HepG2 (cell line): ENCODE measurements around the gene ARL10. TPM values are rescaled to one million over a fixed set of nuclear protein-coding genes. Genes with fewer than 3 reads are reported as not detected.
A peak's percentile ranks its signal among the peaks of the same experiment; 100 is the strongest.

Source experiments
- CBX1 ChIP-seq: IDR thresholded peaks from one replicate; pipeline ENCODE4 v1.6.1; 2016; ENCODE audit warnings: antibody characterized with exemption, low read depth
- EHMT2 ChIP-seq: fragments of 200-600 bp; sonication (generic); IDR thresholded peaks from 2 replicates; pipeline ENCODE4 v1.7.0; 2017; ENCODE audit warnings: antibody characterized with exemption, low read depth, low read length, borderline replicate concordance
- GTF2F1 ChIP-seq: fragments of 150-350 bp; IDR thresholded peaks from 2 replicates; pipeline ENCODE4 v1.6.1; 2014; ENCODE audit warnings: low read length
- HNRNPUL1 ChIP-seq: fragments of 200-400 bp; formaldehyde crosslinking; IDR thresholded peaks from 2 replicates; pipeline ENCODE4 v1.6.1; 2017; ENCODE audit warnings: low read depth, mild to moderate bottlenecking, low read length, moderate library complexity
- MIER3 ChIP-seq: IDR thresholded peaks from 2 replicates; pipeline ENCODE4 v1.6.1; 2016; ENCODE audit warnings: missing compliant biosample characterization, borderline replicate concordance
- MTF2 ChIP-seq: sonication (generic); formaldehyde crosslinking; IDR thresholded peaks from 2 replicates; pipeline ENCODE4 v1.5.0; 2020; ENCODE audit warnings: missing genetic modification reagents, borderline replicate concordance
- MXD4 ChIP-seq: IDR thresholded peaks from 2 replicates; pipeline ENCODE4 v1.6.1; 2016; ENCODE audit warnings: mild to moderate bottlenecking, missing biosample characterization, missing genetic modification reagents
- SIN3B ChIP-seq: fragments of 150-350 bp; IDR thresholded peaks from 2 replicates; pipeline ENCODE4 v1.6.1; 2014; ENCODE audit warnings: low read length
- TCF12 ChIP-seq, 2 experiments: fragments of 450-650 bp in 1 of 2; sonication (generic) in 1 of 2; formaldehyde crosslinking in 1 of 2; IDR thresholded peaks; 2 replicates each; pipeline versions ENCODE4 v1.6.1 to v1.8.0; 2017 to 2022; ENCODE audit warnings: antibody characterized with exemption in 1 of 2, mild to moderate bottlenecking in 1 of 2, missing genetic modification reagents in 1 of 2, moderate library complexity in 1 of 2
- ZNF496 ChIP-seq: sonication (generic); formaldehyde crosslinking; IDR thresholded peaks from 2 replicates; pipeline ENCODE4 v1.8.1; 2023; ENCODE audit warnings: mild to moderate bottlenecking, moderate library complexity, missing genetic modification reagents; ENCODE audit not compliant: insufficient replicate concordance
- ZNF577 ChIP-seq: sonication (generic); formaldehyde crosslinking; IDR thresholded peaks from 2 replicates; pipeline ENCODE4 v1.4.0; 2020; ENCODE audit warnings: mild to moderate bottlenecking, low read depth, missing genetic modification reagents, borderline replicate concordance
- polyA plus RNA-seq, 8 experiments: library from polyadenylated mRNA; depleted of rRNA in 3 of 8; stranded (reverse) in 7 of 8; unstranded in 1 of 8; fragments of >200 nt; fragmentation: Illumina TruSeq in 4 of 8; extraction: Trizol in 4 of 8; gene quantifications; 2 replicates each; pipeline versions ENCODE4 v1.2.1 to v1.2.3, GENCODE V29; 2011 to 2016; ENCODE audit warnings: low read depth in 4 of 8, missing spikeins in 1 of 8, mixed read lengths in 1 of 8; ENCODE audit not compliant: insufficient read depth in 1 of 8
- total RNA-seq, 5 experiments: library from RNA; depleted of rRNA; stranded (reverse); fragments of >200 nt; fragmentation: Illumina TruSeq; extraction: Trizol; gene quantifications; 2 replicates each; pipeline ENCODE4 v1.2.3, GENCODE V29; 2016; ENCODE audit warnings: low read depth in 1 of 5
- TF ChIP-seq, protein P1 (sequence below): IDR thresholded peaks from 2 replicates; pipeline ENCODE4 v1.6.1; 2016; ENCODE audit warnings: control low read depth
- TF ChIP-seq, protein P2 (sequence below): sonication (generic); formaldehyde crosslinking; IDR thresholded peaks from 2 replicates; pipeline ENCODE4 v1.5.1; 2020; ENCODE audit warnings: mild to moderate bottlenecking, missing genetic modification reagents
- TF ChIP-seq, protein P3 (sequence below): sonication (generic); formaldehyde crosslinking; conservative IDR thresholded peaks from 2 replicates; pipeline ENCODE4 v1.4.0; 2020; ENCODE audit warnings: missing genetic modification reagents
- TF ChIP-seq, protein P4 (sequence below): sonication (generic); formaldehyde crosslinking; IDR thresholded peaks from 2 replicates; pipeline ENCODE4 v1.5.0; 2020; ENCODE audit warnings: missing genetic modification reagents, mild to moderate bottlenecking, borderline replicate concordance

ARL10 gene
- total and polyA plus RNA-seq, 2 of the 13 experiments (the other 11 are each of a cell fraction or from before 2014, with no cell fraction given), result 0.18 to 0.50 TPM

DNA sequence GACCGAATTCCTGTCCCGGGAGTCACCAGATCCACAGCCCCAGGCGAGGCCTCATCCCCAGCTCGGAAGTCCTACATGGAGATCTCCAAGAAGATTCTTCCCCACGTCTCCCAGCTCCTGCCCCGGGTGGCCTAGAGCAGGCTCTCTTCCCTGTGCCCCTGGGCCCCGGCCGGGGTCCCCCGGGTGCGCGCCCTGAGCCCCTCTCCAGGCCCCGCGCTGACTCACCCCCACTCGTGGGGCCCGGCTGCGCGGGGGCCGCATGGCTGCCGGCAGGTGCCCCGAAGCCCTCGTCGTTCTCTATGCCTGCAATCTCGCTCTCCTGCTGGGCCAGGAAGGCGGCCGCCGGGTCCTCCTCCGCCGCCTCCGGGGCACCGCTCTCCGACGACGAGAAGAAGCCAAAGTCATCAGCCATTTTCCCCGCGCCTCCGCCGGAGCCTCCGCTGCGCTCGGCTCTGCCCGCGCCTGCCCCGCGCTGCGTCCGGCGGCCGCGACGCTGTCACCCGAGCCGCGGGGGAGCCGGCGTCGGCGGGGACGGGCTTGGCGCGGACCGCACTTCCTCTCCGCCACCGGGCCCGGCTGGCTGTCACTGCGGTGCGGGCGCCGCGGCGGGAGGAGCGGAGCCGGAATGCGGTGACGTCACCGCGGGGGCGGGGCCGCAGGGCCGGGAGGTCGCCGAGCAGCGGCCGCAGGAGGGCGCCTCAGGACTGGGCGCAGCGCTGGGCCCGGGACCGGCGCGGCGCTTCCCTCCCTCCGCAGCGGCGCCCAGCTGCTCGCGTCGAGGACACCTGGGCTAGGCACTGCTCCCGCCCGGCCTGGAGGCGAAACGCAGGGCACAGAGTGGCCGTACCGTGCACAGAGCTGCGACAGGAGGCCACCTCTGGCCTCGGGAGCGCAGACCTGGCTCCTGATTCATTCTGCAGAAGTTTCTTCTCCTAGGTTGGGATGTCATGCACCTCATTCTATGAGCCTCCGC, 51.0 kb downstream of the ARL10 start, which contains the start of gene CLTB (continued):
- TF ChIP-seq MXD4 (CRISPR knock-in tag) (no peak), SIN3B (no peak), MIER3 (CRISPR knock-in tag) (peak; percentile 58; the same call in 1 of the 2 replicates), TCF12 (IDR thresholded peaks at IDR 0.05) (no peak), TCF12 (CRISPR knock-in tag; IDR thresholded peaks at IDR 0.05) (peak; percentile 62; the same call in 1 of the 2 replicates), EHMT2 (no peak), MTF2 (CRISPR knock-in tag) (0 out of 2 replicates have a peak, but pooled peaks have one; percentile 67), GTF2F1 (no peak), ZNF577 (no peak), ZNF496 (CRISPR knock-in tag) (no peak), CBX1 (no peak), HNRNPUL1 (no peak)
- TF ChIP-seq, protein P1, sequence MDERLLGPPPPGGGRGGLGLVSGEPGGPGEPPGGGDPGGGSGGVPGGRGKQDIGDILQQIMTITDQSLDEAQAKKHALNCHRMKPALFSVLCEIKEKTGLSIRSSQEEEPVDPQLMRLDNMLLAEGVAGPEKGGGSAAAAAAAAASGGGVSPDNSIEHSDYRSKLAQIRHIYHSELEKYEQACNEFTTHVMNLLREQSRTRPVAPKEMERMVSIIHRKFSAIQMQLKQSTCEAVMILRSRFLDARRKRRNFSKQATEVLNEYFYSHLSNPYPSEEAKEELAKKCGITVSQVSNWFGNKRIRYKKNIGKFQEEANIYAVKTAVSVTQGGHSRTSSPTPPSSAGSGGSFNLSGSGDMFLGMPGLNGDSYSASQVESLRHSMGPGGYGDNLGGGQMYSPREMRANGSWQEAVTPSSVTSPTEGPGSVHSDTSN (CRISPR knock-in tag), result no peak
- TF ChIP-seq, protein P2, sequence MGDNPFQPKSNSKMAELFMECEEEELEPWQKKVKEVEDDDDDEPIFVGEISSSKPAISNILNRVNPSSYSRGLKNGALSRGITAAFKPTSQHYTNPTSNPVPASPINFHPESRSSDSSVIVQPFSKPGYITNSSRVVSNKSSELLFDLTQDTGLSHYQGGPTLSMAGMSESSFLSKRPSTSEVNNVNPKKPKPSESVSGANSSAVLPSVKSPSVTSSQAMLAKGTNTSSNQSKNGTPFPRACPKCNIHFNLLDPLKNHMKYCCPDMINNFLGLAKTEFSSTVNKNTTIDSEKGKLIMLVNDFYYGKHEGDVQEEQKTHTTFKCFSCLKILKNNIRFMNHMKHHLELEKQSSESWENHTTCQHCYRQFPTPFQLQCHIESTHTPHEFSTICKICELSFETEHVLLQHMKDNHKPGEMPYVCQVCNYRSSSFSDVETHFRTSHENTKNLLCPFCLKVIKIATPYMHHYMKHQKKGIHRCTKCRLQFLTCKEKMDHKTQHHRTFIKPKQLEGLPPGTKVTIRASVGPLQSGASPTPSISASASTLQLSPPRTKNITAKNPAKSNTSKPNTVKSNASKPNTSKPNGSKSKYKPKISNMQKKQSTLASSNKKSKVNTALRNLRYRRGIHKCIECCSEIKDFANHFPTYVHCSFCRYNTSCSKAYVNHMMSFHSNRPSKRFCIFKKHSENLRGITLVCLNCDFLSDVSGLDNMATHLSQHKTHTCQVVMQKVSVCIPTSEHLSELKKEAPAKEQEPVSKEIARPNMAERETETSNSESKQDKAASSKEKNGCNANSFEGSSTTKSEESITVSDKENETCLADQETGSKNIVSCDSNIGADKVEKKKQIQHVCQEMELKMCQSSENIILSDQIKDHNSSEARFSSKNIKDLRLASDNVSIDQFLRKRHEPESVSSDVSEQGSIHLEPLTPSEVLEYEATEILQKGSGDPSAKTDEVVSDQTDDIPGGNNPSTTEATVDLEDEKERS (CRISPR knock-in tag), result 0 out of 2 replicates have a peak, but pooled peaks have one; percentile 61
- TF ChIP-seq, protein P3, sequence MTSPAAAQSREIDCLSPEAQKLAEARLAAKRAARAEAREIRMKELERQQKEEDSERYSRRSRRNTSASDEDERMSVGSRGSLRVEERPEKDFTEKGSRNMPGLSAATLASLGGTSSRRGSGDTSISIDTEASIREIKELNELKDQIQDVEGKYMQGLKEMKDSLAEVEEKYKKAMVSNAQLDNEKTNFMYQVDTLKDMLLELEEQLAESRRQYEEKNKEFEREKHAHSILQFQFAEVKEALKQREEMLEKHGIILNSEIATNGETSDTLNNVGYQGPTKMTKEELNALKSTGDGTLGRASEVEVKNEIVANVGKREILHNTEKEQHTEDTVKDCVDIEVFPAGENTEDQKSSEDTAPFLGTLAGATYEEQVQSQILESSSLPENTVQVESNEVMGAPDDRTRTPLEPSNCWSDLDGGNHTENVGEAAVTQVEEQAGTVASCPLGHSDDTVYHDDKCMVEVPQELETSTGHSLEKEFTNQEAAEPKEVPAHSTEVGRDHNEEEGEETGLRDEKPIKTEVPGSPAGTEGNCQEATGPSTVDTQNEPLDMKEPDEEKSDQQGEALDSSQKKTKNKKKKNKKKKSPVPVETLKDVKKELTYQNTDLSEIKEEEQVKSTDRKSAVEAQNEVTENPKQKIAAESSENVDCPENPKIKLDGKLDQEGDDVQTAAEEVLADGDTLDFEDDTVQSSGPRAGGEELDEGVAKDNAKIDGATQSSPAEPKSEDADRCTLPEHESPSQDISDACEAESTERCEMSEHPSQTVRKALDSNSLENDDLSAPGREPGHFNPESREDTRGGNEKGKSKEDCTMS (CRISPR knock-in tag), result no peak
- TF ChIP-seq, protein P4, sequence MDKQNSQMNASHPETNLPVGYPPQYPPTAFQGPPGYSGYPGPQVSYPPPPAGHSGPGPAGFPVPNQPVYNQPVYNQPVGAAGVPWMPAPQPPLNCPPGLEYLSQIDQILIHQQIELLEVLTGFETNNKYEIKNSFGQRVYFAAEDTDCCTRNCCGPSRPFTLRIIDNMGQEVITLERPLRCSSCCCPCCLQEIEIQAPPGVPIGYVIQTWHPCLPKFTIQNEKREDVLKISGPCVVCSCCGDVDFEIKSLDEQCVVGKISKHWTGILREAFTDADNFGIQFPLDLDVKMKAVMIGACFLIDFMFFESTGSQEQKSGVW (CRISPR knock-in tag), result no peak
